GM18870 (cell line): ENCODE data around the gene THUMPD3.

ENCODE experiments used
- ATAC-seq: cut with Tn5 transposase; IDR thresholded peaks from one replicate; pipeline ENCODE4 v1.9.1; 2021; ENCODE audit warnings: moderate library complexity; ENCODE audit not compliant: unreplicated experiment

The THUMPD3 gene

GRCh38 chr3:9396632-9397331 lies 33.9 kb downstream of the THUMPD3 start:
- peak; percentile 87 for ATAC-seq

- ATAC-seq = peak; percentile 28
These were observed 34.6 kb downstream of the THUMPD3 start, which contains the start of gene SETD5 for GRCh38 chr3:9397332-9397905. Gene SETD5, plus strand, starts transcription at chr3:9397615. Its CDS starts 31,324 bp downstream, at chr3:9428939.

- ATAC-seq = no peak
These were observed 35.2 kb downstream of the THUMPD3 start for GRCh38 chr3:9397906-9398699.

GRCh38 chr3:9398700-9399336 lies 36.0 kb downstream of the THUMPD3 start:
- no peak for ATAC-seq

- no peak for ATAC-seq
These were observed 36.5 kb downstream of the THUMPD3 start for GRCh38 chr3:9399337-9399703.

GRCh38 chr3:9399746-9400145 lies 36.9 kb downstream of the THUMPD3 start:
- ATAC-seq = no peak

GRCh38 chr3:9400616-9401015 lies 37.8 kb downstream of the THUMPD3 start:
- no peak for ATAC-seq

GRCh38 chr3:9401986-9402385 lies 39.1 kb downstream of the THUMPD3 start:
- ATAC-seq = no peak

- no peak for ATAC-seq
These were observed 39.8 kb downstream of the THUMPD3 start for GRCh38 chr3:9402410-9403228.

GRCh38 chr3:9403463-9403862 lies 40.6 kb downstream of the THUMPD3 start:
- no peak for ATAC-seq

- ATAC-seq = no peak
These were observed 41.8 kb downstream of the THUMPD3 start for GRCh38 chr3:9404680-9405079.

- no peak for ATAC-seq
These were observed 42.9 kb downstream of the THUMPD3 start for GRCh38 chr3:9405756-9406155.

GRCh38 chr3:9406856-9407626 lies 44.2 kb downstream of the THUMPD3 start:
- ATAC-seq = no peak

- no peak for ATAC-seq
These were observed 45.2 kb downstream of the THUMPD3 start for GRCh38 chr3:9408061-9408460.

- ATAC-seq = no peak
These were observed 45.7 kb downstream of the THUMPD3 start for GRCh38 chr3:9408546-9408945.

- ATAC-seq = no peak
These were observed 47.4 kb downstream of the THUMPD3 start for GRCh38 chr3:9409981-9410854.

- ATAC-seq = no peak
These were observed 48.4 kb downstream of the THUMPD3 start for GRCh38 chr3:9411302-9411701.

- ATAC-seq = no peak
These were observed 49.4 kb downstream of the THUMPD3 start for GRCh38 chr3:9412293-9412692.

GRCh38 chr3:9414826-9415225 lies 52.0 kb downstream of the THUMPD3 start:
- no peak for ATAC-seq
